Progenitor cell of endocrine pancreas (in vitro differentiated cells): ENCODE data around the gene SDC3. TPM values are rescaled to one million over a fixed set of nuclear protein-coding genes. Genes with fewer than 3 reads are reported as not detected.

ENCODE experiments used
- DNase-seq: peaks from one replicate; pipeline ENCODE4 v3.0.0; 2021; ENCODE audit warnings: low spot score; ENCODE audit not compliant: unreplicated experiment
- H3K27ac Mint-ChIP-seq: 2 replicates; pipeline ENCODE4 v1.8.0; 2021; ENCODE audit warnings: mild to moderate bottlenecking, moderate library complexity, mixed read lengths
- H3K27me3 Mint-ChIP-seq: 2 replicates; pipeline ENCODE4 v1.8.0; 2021; ENCODE audit warnings: mixed read lengths
- H3K36me3 Mint-ChIP-seq: 2 replicates; pipeline ENCODE4 v1.8.0; 2022; ENCODE audit warnings: mixed read lengths; ENCODE audit not compliant: insufficient read depth
- H3K4me1 Mint-ChIP-seq: 2 replicates; pipeline ENCODE4 v1.8.0; 2021; ENCODE audit warnings: low read depth, mixed read lengths
- H3K4me3 Mint-ChIP-seq: 2 replicates; pipeline ENCODE4 v1.8.0; 2021; ENCODE audit warnings: low read depth, mild to moderate bottlenecking, moderate library complexity, mixed read lengths
- H3K9me3 Mint-ChIP-seq: 2 replicates; pipeline ENCODE4 v1.8.0; 2021; ENCODE audit warnings: low read depth, mixed read lengths
- total RNA-seq: library from RNA; stranded (reverse); gene quantifications from 2 replicates; pipeline ENCODE4 v1.2.1, GENCODE V29; 2021
- TF ChIP-seq, protein P1 (sequence below): fragments of 200-600 bp; sonication (generic); IDR thresholded peaks from one replicate; pipeline ENCODE4 v1.5.0; 2021; ENCODE audit warnings: antibody characterized with exemption, mild to moderate bottlenecking; ENCODE audit not compliant: unreplicated experiment

The SDC3 gene
- total RNA-seq, 1 donor from 2014 or later: 33.7 TPM

DNA sequence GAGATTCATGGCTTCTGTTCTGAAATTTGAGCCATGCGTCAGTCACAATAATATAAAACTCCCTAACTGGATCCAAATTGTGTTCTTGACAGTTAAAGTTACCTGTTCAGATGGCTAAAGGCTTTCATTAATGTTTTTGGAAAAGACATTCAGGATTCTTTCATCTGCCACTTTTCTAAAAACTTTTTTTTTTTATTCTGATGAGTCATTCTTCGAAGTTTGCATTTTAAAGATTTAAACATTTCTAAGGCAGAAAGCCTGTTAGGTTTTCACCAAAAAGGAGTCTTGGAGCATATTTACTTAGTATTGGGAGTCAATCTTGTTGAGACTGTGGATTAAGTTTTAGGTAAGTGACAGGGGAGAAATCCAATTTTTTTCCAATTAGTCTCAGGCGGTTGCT lies 18.9 kb upstream of the SDC3 start:
- no peak for DNase-seq
- TF ChIP-seq, protein P1, sequence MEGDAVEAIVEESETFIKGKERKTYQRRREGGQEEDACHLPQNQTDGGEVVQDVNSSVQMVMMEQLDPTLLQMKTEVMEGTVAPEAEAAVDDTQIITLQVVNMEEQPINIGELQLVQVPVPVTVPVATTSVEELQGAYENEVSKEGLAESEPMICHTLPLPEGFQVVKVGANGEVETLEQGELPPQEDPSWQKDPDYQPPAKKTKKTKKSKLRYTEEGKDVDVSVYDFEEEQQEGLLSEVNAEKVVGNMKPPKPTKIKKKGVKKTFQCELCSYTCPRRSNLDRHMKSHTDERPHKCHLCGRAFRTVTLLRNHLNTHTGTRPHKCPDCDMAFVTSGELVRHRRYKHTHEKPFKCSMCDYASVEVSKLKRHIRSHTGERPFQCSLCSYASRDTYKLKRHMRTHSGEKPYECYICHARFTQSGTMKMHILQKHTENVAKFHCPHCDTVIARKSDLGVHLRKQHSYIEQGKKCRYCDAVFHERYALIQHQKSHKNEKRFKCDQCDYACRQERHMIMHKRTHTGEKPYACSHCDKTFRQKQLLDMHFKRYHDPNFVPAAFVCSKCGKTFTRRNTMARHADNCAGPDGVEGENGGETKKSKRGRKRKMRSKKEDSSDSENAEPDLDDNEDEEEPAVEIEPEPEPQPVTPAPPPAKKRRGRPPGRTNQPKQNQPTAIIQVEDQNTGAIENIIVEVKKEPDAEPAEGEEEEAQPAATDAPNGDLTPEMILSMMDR: no peak
- Mint-ChIP-seq H3K4me1 (peaks cover 7% of the 10 kb centered on the region), H3K9me3 (no peaks in the 10 kb centered on the region), H3K27ac (no peak overlapping the region), H3K4me3 (no peak overlapping the region), H3K27me3 (no peaks in the 10 kb centered on the region), H3K36me3 (peaks cover 1% of the 10 kb centered on the region)

DNA sequence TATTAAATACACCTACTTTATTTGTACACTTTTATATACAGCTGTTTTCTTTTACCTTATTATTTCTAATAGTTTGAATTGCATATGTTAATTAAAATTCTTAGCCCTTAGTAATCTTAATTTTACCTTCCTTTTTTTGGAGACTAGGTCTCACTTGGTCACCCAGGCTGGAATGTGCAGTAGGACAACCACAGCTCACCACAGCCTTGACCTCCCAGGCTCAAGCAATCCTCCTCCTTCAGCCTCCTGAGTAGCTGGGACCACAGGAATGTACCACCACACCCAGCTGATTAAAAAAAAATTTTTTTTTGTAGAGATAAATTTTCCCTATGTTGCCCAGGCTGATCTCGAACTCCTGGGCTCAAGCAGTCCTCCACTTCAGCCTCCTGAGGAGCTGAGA lies 15.0 kb upstream of the SDC3 start:
- Mint-ChIP-seq H3K27me3 (no peaks in the 10 kb centered on the region), H3K9me3 (no peaks in the 10 kb centered on the region), H3K27ac (no peak overlapping the region), H3K4me1 (peaks cover 4% of the 10 kb centered on the region), H3K4me3 (no peak overlapping the region), H3K36me3 (no peaks in the 10 kb centered on the region)
- TF ChIP-seq, protein P1: no peak
- no peak for DNase-seq

DNA sequence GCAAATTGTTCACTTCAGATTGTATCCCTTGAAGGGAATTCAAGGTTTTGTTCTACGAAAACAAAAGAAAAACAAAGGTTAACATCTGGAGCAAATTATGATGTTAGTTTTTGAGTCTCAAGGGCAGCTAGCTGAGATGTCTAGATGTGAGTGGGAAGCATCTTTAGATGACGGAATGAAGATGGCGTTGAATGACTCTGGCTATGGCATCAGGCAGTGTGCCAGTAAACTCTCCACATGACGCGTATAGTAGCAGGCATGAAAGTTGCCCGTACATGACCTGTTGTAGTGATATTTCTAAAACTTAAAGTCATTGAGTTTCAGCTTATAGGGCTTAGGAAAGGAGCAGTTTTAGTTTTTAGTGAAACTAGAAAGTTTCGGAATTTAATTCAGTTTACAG lies 12.3 kb upstream of the SDC3 start:
- Mint-ChIP-seq H3K4me3 (no peak overlapping the region), H3K27ac (no peak overlapping the region), H3K27me3 (no peaks in the 10 kb centered on the region), H3K36me3 (no peaks in the 10 kb centered on the region), H3K4me1 (peaks cover 3% of the 10 kb centered on the region), H3K9me3 (no peaks in the 10 kb centered on the region)
- TF ChIP-seq, protein P1: no peak
- no peak for DNase-seq

DNA sequence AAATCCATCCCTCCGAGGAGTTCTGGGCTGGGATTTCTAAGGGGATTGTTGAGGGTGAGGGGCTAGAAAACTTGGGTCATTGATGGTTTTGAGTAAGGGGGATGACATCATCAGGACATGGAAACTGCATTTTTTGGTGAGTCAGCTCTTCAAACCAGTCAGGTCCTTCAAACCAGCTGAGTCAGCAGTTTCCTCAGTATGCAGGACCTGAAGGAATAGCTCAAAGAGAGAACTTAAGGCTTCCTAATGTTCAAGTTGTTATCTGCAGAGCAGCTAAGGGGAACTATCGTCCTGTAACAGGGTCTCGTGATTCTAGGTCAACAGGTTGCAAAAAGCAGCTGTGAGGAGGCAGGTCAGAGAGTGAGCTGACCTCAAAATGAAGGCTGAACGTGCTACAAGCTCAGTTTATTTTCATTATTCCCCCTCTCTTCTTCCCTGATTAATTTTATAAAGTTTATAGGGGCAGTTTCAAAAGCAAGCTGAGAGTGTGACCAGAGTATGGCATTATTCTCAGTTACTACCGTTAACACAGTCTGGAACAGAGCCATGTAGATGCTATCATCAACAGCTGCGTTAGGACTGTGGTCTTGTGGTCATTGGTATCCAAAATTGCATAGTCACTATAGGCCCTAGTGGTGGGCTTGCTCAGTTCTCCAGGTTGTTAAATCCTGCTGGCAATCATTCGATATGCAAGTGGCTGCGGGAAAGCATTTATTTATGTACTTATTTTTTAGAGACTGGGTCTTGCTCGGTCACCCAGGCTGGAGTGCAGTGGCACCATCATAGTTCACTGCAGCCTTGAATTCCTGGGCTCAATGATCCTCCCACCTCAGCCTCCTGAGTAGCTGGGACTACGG lies 10.7 kb upstream of the SDC3 start:
- H3K4me1 Mint-ChIP-seq: peaks cover 3% of the 10 kb centered on the region
- H3K27ac Mint-ChIP-seq: no peak overlapping the region
- no peaks in the 10 kb centered on the region for H3K36me3 Mint-ChIP-seq
- TF ChIP-seq, protein P1: no peak
- no peak overlapping the region for H3K4me3 Mint-ChIP-seq
- DNase-seq: no peak
- no peaks in the 10 kb centered on the region for H3K9me3 Mint-ChIP-seq
- no peaks in the 10 kb centered on the region for H3K27me3 Mint-ChIP-seq

DNA sequence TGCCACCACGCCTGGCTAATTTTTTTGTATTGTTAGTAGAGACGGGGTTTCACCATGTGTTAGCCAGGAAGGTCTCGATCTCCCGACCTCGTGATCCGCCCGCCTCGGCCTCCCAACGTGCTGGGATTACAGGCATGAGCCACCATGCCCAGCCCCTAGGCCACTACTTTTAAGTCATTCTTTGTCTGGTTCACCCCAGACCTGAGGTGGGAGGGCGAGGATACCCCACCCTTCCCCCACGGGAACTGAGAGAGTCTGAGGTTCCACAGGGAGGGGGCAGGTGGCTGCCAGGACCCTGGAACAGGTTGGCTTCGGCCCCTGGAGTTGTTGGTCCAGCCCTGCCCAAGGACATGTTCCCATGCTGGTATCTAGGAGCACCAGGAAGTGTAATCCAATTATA lies 7.7 kb upstream of the SDC3 start:
- no peak overlapping the region for H3K27ac Mint-ChIP-seq
- TF ChIP-seq, protein P1: no peak
- peaks cover 2% of the 10 kb centered on the region for H3K4me1 Mint-ChIP-seq
- no peaks in the 10 kb centered on the region for H3K9me3 Mint-ChIP-seq
- no peak overlapping the region for H3K4me3 Mint-ChIP-seq
- no peak for DNase-seq
- H3K36me3 Mint-ChIP-seq: no peaks in the 10 kb centered on the region
- no peaks in the 10 kb centered on the region for H3K27me3 Mint-ChIP-seq
